Stomach (tissue), 4 donors: Measurements from ENCODE around the gene ACTN1.

Experiments
- CTCF ChIP-seq, 7 experiments: fragments of 450-650 bp in 4 of 7; fragments of 200-600 bp in 3 of 7; sonication (generic) in 3 of 7; IDR thresholded peaks; one replicate each; pipeline ENCODE4 v1.5.1; 2016 to 2019; ENCODE audit warnings: antibody characterized with exemption in 7 of 7, control low read depth in 2 of 7, mild to moderate bottlenecking in 1 of 7
- EP300 ChIP-seq: sonication (generic); formaldehyde crosslinking; IDR thresholded peaks from one replicate; pipeline ENCODE4 v1.6.1; 2017; ENCODE audit warnings: antibody characterized with exemption
- POLR2A ChIP-seq, 4 donors: fragments of 450-650 bp; IDR thresholded peaks; one replicate each; pipeline ENCODE4 v1.6.1; 2016; ENCODE audit warnings: antibody characterized with exemption in 4 of 4, control low read depth in 2 of 4, mild to moderate bottlenecking in 1 of 4, moderate library complexity in 1 of 4
- POLR2AphosphoS5 ChIP-seq, 3 donors: sonication (generic); formaldehyde crosslinking; IDR thresholded peaks; one replicate each; pipeline ENCODE4 v1.6.1; 2016; ENCODE audit warnings: antibody characterized with exemption in 3 of 3

GRCh38 chr14:68964300-68965093 is 14.6 kb downstream of the ACTN1 start:
- no peak for TF ChIP-seq EP300
- TF ChIP-seq CTCF (IDR thresholded peaks at IDR 0.05): no peak
- TF ChIP-seq POLR2A (IDR thresholded peaks at IDR 0.05): no peak
- no peak for TF ChIP-seq POLR2AphosphoS5 (IDR thresholded peaks at IDR 0.05)
